Bronchial epithelial cell (primary cell): ENCODE results near the gene DMBT1. TPM values are rescaled to one million over a fixed set of nuclear protein-coding genes. Genes with fewer than 3 reads are reported as not detected.
"Not testable (repeated sequence)": the region's sequence is repeated elsewhere in the genome, so short reads cannot be mapped to it uniquely, and the experiment has no call there.

Experiments used
- DNase-seq: peaks from one replicate; pipeline ENCODE4 v3.0.0-alpha.2; 2010; ENCODE audit warnings: low read depth
- FAIRE-seq: peaks from 2 replicates; lab custom pipeline; 2011; peaks lifted over from hg19 to GRCh38; lab: Jason Lieb, UNC
- H3K27me3 ChIP-seq: 2 replicates; pipeline ENCODE4 v1.5.1; 2011; ENCODE audit warnings: low read length; ENCODE audit not compliant: control insufficient read depth, insufficient read depth
- H3K36me3 ChIP-seq: 2 replicates; pipeline ENCODE4 v1.5.1; 2011; ENCODE audit warnings: low read length; ENCODE audit not compliant: control insufficient read depth, insufficient read depth
- H3K4me3 ChIP-seq: 2 replicates; pipeline ENCODE4 v1.5.1; 2011; ENCODE audit warnings: mild to moderate bottlenecking, low read depth, low read length, control low read depth
- total RNA-seq: library from RNA; depleted of rRNA; stranded (reverse); fragments of >200 nt; gene quantifications from 2 replicates; pipeline ENCODE4 v1.2.1, GENCODE V29; 2014
- TF ChIP-seq, protein P1 (sequence below): IDR thresholded peaks from 2 replicates; pipeline ENCODE4 v1.5.1; 2011; ENCODE audit warnings: mild to moderate bottlenecking, moderate library complexity, low read length, control low read depth, inconsistent platforms; ENCODE audit not compliant: insufficient read depth, severe bottlenecking

DMBT1 gene
- total RNA-seq, 1 donor from 2014 or later, result not detected

- H3K4me3 ChIP-seq, result no peak overlapping the region
- no peak for DNase-seq
- TF ChIP-seq, protein P1, sequence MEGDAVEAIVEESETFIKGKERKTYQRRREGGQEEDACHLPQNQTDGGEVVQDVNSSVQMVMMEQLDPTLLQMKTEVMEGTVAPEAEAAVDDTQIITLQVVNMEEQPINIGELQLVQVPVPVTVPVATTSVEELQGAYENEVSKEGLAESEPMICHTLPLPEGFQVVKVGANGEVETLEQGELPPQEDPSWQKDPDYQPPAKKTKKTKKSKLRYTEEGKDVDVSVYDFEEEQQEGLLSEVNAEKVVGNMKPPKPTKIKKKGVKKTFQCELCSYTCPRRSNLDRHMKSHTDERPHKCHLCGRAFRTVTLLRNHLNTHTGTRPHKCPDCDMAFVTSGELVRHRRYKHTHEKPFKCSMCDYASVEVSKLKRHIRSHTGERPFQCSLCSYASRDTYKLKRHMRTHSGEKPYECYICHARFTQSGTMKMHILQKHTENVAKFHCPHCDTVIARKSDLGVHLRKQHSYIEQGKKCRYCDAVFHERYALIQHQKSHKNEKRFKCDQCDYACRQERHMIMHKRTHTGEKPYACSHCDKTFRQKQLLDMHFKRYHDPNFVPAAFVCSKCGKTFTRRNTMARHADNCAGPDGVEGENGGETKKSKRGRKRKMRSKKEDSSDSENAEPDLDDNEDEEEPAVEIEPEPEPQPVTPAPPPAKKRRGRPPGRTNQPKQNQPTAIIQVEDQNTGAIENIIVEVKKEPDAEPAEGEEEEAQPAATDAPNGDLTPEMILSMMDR, result no peak
- no peaks in the 10 kb centered on the region for H3K27me3 ChIP-seq
- H3K36me3 ChIP-seq, result no peaks in the 10 kb centered on the region
- peak; percentile 58 for FAIRE-seq
These were observed 10.4 kb downstream of the DMBT1 start for GRCh38 chr10:122570920-122571319.

DNA sequence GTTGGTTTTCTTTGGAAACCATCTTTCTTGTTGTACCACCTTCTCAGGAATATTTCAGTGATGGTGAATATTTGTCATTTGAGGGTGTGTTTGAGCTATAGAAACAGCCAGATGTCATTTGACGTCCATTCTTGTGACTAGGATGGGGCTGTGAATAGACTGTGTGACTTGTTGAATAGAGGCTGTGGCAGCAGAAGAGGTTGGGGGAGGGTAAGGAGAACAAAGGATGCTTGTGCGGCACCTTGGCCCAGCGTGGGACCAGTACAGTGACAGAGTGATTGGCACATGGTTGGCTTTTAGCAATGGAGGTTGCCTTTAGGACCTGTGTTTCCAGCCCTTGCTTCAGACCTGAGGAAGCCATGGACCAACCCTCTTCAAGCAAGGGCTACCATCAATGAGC, 11.3 kb downstream of the DMBT1 start:
- Histone ChIP-seq H3K4me3 (no peak overlapping the region), H3K36me3 (no peaks in the 10 kb centered on the region), H3K27me3 (no peaks in the 10 kb centered on the region)
- no peak for DNase-seq
- TF ChIP-seq, protein P1, result no peak
- peak; percentile 81 for FAIRE-seq

DNA sequence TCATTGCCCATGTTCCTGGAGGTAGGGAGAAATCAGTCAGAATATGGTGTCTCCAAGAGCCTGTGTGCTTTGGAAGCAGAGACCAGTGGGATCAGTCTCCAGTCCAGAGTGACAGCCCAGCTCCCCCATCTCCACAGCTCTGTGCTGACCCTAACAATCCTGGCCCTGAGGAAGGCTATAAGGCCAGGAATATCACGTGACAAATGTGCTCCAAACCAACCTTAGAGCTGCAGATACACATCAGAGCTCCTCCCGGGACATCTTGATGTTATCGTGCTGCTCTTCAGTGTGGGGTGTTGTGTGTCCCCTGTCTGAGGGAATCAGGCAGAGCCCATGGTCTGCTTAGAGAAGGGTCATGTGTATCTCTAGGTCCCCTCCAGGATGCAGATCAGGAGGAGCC, 15.2 kb downstream of the DMBT1 start:
- TF ChIP-seq, protein P1, result no peak
- Histone ChIP-seq H3K4me3 (no peak overlapping the region), H3K27me3 (no peaks in the 10 kb centered on the region), H3K36me3 (no peaks in the 10 kb centered on the region)
- FAIRE-seq (peak; percentile 50), DNase-seq (no peak)

- no peaks in the 10 kb centered on the region for H3K36me3 ChIP-seq
- FAIRE-seq (peak; percentile 13), DNase-seq (no peak)
- no peaks in the 10 kb centered on the region for H3K27me3 ChIP-seq
- H3K4me3 ChIP-seq, result no peak overlapping the region
- TF ChIP-seq, protein P1, result no peak
These were observed 15.7 kb downstream of the DMBT1 start for GRCh38 chr10:122576291-122576690.

DNA sequence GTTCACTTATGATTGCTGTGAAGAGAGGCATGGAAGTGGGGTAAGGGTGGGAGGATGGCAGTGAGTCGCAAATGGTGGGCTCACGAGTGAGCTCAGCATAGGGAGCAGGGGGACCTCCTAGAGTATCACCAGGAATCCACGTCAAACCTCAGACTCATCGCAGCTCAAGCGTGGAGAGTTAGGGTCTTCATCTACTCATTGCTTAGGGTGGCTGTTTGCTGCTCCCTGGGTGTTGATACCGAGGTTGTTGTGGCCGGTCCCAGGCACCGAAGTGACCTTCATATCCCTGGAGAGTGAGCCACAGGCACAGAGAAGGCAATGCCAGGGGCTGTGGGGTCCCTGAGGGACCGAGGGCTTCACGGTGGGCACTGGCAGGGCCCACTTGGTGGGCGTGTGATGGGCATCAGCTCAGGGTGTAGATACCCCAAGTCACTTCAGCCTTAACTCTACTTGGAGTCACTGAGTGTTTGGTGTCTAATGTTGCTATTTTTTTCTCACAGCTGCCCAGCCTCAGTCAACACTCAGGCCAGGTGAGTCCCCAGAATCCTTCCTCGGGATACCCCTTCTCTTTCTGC, 16.8 kb downstream of the DMBT1 start:
- no peaks in the 10 kb centered on the region for H3K27me3 ChIP-seq
- H3K36me3 ChIP-seq, result no peaks in the 10 kb centered on the region
- no peak overlapping the region for H3K4me3 ChIP-seq
- TF ChIP-seq, protein P1, result no peak
- DNase-seq (no peak), FAIRE-seq (no peak)

DNA sequence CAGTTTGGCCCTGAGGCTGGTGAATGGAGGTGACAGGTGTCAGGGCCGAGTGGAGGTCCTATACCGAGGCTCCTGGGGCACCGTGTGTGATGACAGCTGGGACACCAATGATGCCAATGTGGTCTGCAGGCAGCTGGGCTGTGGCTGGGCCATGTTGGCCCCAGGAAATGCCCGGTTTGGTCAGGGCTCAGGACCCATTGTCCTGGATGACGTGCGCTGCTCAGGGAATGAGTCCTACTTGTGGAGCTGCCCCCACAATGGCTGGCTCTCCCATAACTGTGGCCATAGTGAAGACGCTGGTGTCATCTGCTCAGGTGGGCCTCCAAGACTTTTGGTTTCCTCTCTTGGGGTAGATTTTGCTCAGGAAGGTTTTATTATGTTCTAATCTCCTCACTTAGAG, 25.5 kb downstream of the DMBT1 start:
- not testable (repeated sequence) for H3K36me3 ChIP-seq, H3K27me3 ChIP-seq, FAIRE-seq, DNase-seq, H3K4me3 ChIP-seq
